ENCODE data around the gene PXDN. TPM values are rescaled to one million over a fixed set of nuclear protein-coding genes. Genes with fewer than 3 reads are reported as not detected.
A peak's percentile ranks its signal among the peaks of the same experiment; 100 is the strongest.

The PXDN gene
- total and polyA plus RNA-seq, 2 of the 4 experiments (the other 2 are of a cell fraction) = 153 to 332 TPM

GRCh38 chr2:1748176-1748740 lies 3.9 kb upstream of the PXDN start:
- Histone ChIP-seq H3K56ac (ENCODE audit: extremely low read depth, insufficient read depth, low read length) (no peak overlapping the region), H4K91ac (ENCODE audit: insufficient read depth, low read depth, low read length) (no peak overlapping the region; the same call in 1 of the 2 replicates), H3K4ac (ENCODE audit: low read depth, low read length) (peak overlapping the region; percentile 54; the same call in 1 of the 2 replicates), H3K9me3 (ENCODE audit: control insufficient read depth, insufficient read depth, low read length) (no peaks in the 10 kb centered on the region), H2AK5ac (ENCODE audit: low read depth, low read length) (peak overlapping the region; percentile 98), H3K79me1 (ENCODE audit: low read depth in 1 of 2, low read length in 2 of 2) (peaks cover 9 to 43% of the 10 kb centered on the region in 2 experiments; a peak in 3 of 4 replicates), H2AFZ (replicated peaks; ENCODE audit: low read length, poor library complexity) (no peak overlapping the region), H4K20me1 (ENCODE audit: insufficient read depth, low read length) (no peaks in the 10 kb centered on the region; the same call in none of the 2 replicates), H4K8ac (ENCODE audit: low read depth in 2 of 2, low read length in 2 of 2) (peak overlapping the region in 1 of 2 experiments; percentile 9; a peak in 1 of 4 replicates), H3K36me3 (ENCODE audit: control insufficient read depth, insufficient read depth, low read length) (no peaks in the 10 kb centered on the region), H3K9me1 (ENCODE audit: insufficient read depth, low read length) (peaks cover 20% of the 10 kb centered on the region), H3K18ac (ENCODE audit: low read depth, low read length) (no peak overlapping the region), H3K4me2 (ENCODE audit: low read depth, low read length) (no peak overlapping the region), H3K14ac (replicated peaks; ENCODE audit: low read depth, low read length) (peak overlapping the region; percentile 78), H4K5ac (ENCODE audit: low read depth, low read length) (no peak overlapping the region), H2BK20ac (ENCODE audit: low read depth, low read length) (no peak overlapping the region), H3K4me3 (ENCODE audit: insufficient read depth, low read depth, low read length) (no peak overlapping the region), H3K27ac (ENCODE audit: insufficient read depth, low read length) (no peak overlapping the region), H2BK5ac (ENCODE audit: low read depth, low read length, poor library complexity, severe bottlenecking) (no peak overlapping the region), H3K4me1 (ENCODE audit: control insufficient read depth, insufficient read depth, low read length) (peaks cover 17% of the 10 kb centered on the region), H3K9ac (ENCODE audit: low read depth, low read length) (no peak overlapping the region), H3K27me3 (ENCODE audit: control insufficient read depth, insufficient read depth, low read length) (no peaks in the 10 kb centered on the region), H2BK120ac (ENCODE audit: low read depth, low read length) (peak overlapping the region; percentile 1), H2BK15ac (ENCODE audit: low read depth, low read length) (no peak overlapping the region), H3K23ac (ENCODE audit: low read depth, low read length) (0 out of 2 replicates have a peak overlapping the region, but pooled peaks have one; percentile 26), H2AK9ac (replicated peaks; ENCODE audit: low read depth, low read length, poor library complexity) (peak overlapping the region; percentile 57)
- DNase-seq (no peak), ATAC-seq (ENCODE audit: low read depth) (no peak)
- CTCF ChIA-PET = interaction anchor here (1.0 kb wide), 1 partner anchor 53 kb away, joined by 3 read pairs; no protein-coding TSS in a partner anchor
- POLR2A ChIA-PET (ENCODE audit: unreplicated experiment) = no interaction called here
- BruUV-seq (replicated peaks) = no TSS peak
- dilution Hi-C loops (cut with HindIII; ENCODE audit: low sequenced_read_pairs, unreplicated experiment) (no loop called here), in situ Hi-C loops (cut with MboI; ENCODE audit: low sequenced_read_pairs) (loop anchor here (5.0 kb wide), 1 partner anchor 71 kb away; no protein-coding TSS in a partner anchor), intact Hi-C loops (cut with micrococcal nuclease) (no loop called here)
- 100% methylated on average over 2 of the region's 6 CpGs; no CpG with 5 or more reads in 1 of the 2 experiments for WGBS, 2 experiments (ENCODE audit: extremely low coverage in 2 of 2, insufficient read length in 1 of 2)
- TF ChIP-seq FOS (IDR thresholded peaks at IDR 0.05; ENCODE audit: low read depth, low read length) = no peak
- no peak for TF ChIP-seq CTCF (conservative IDR thresholded peaks at IDR 0.05; ENCODE audit: low read depth, low read length)
- TF ChIP-seq BHLHE40 (IDR thresholded peaks at IDR 0.05; ENCODE audit: low read depth, low read length) = no peak
- no peak for TF ChIP-seq CEBPB (IDR thresholded peaks at IDR 0.05; ENCODE audit: low read depth, low read length)
- no peak for TF ChIP-seq RAD21 (IDR thresholded peaks at IDR 0.05; ENCODE audit: low read length)
- no peak for TF ChIP-seq MXI1 (IDR thresholded peaks at IDR 0.05; ENCODE audit: borderline replicate concordance, low read depth, low read length)
